Peyer's patch (tissue), 4 donors: Measurements from ENCODE around the gene MYCBPAP. TPM values are rescaled to one million over a fixed set of nuclear protein-coding genes. Genes with fewer than 3 reads are reported as not detected.
"Not testable (repeated sequence)": the region's sequence is repeated elsewhere in the genome, so short reads cannot be mapped to it uniquely, and the experiment has no call there.

Experiments
- DNase-seq, 3 donors: peaks; one replicate each; pipeline ENCODE4 v3.0.0-alpha.2; 2017 to 2019
- H3K27ac ChIP-seq, 4 donors: fragments of 200-600 bp; sonication (generic); one replicate each; pipeline ENCODE4 v1.5.1; 2016 to 2019
- H3K27me3 ChIP-seq, 2 donors: fragments of 200-600 bp; sonication (generic); one replicate each; pipeline ENCODE4 v1.5.1; 2019
- H3K36me3 ChIP-seq, 3 donors: fragments of 200-600 bp; sonication (generic); one replicate each; pipeline ENCODE4 v1.5.1; 2016 to 2019
- H3K4me1 ChIP-seq, 4 donors: fragments of 200-600 bp; sonication (generic); one replicate each; pipeline ENCODE4 v1.5.1; 2016 to 2019
- H3K4me3 ChIP-seq, 4 donors: fragments of 200-600 bp; sonication (generic); 1 replicate in 3 of 4; 2 replicates in 1 of 4; pipeline ENCODE4 v1.5.1; 2016 to 2019; ENCODE audit warnings: mild to moderate bottlenecking in 1 of 4
- H3K9me3 ChIP-seq, 4 donors: fragments of 200-600 bp; sonication (generic); one replicate each; pipeline ENCODE4 v1.5.1; 2016 to 2019; ENCODE audit warnings: mild to moderate bottlenecking in 1 of 4
- CTCF ChIP-seq, 6 experiments: fragments of 450-650 bp in 4 of 6; fragments of 200-600 bp in 2 of 6; sonication (generic) in 1 of 6; IDR thresholded peaks; one replicate each; pipeline ENCODE4 v1.5.1; 2017 to 2019; ENCODE audit warnings: antibody characterized with exemption in 6 of 6, mild to moderate bottlenecking in 3 of 6, moderate library complexity in 1 of 6
- POLR2A ChIP-seq, 2 donors: fragments of 450-650 bp; IDR thresholded peaks; one replicate each; pipeline ENCODE4 v1.5.1; 2017; ENCODE audit warnings: antibody characterized with exemption in 2 of 2, mild to moderate bottlenecking in 2 of 2, moderate library complexity in 2 of 2
- total RNA-seq, 4 donors: library from RNA; depleted of rRNA; stranded (reverse); fragments of >200 nt; gene quantifications; one replicate each; pipeline ENCODE4 v1.1.0, GENCODE V29; 2016

Gene MYCBPAP
- total RNA-seq, 4 donors from 2014 or later, result 0.53 to 1.1 TPM; not detected in 2

- H3K27ac ChIP-seq, result no peak overlapping the region
- peak overlapping the region; percentile 3 to 39 (median 25) for H3K4me3 ChIP-seq
- H3K36me3 ChIP-seq, result peaks cover 0 to 28% (median 0%) of the 10 kb centered on the region in 3 donors
Observed at GRCh38 chr17:50469208-50469605, 39.0 kb upstream of the MYCBPAP start.

GRCh38 chr17:50469671-50470305 lies 38.5 kb upstream of the MYCBPAP start:
- Histone ChIP-seq H3K27me3 (peaks cover 0 to 4% of the 10 kb centered on the region in 2 donors), H3K4me3 (no peak overlapping the region), H3K36me3 (peaks cover 0 to 28% (median 0%) of the 10 kb centered on the region in 3 donors), H3K4me1 (peaks cover 4 to 33% (median 8%) of the 10 kb centered on the region in 4 donors), H3K9me3 (no peaks in the 10 kb centered on the region), H3K27ac (no peak overlapping the region)
- TF ChIP-seq POLR2A (IDR thresholded peaks at IDR 0.05) (no peak), CTCF (IDR thresholded peaks at IDR 0.05) (no peak)
- no peak for DNase-seq

More at GRCh38 chr17:50469208-50469605, 39.0 kb upstream of the MYCBPAP start:
- no peak for DNase-seq
- peaks cover 0 to 4% of the 10 kb centered on the region in 2 donors for H3K27me3 ChIP-seq
- no peaks in the 10 kb centered on the region for H3K9me3 ChIP-seq
- peaks cover 4 to 33% (median 8%) of the 10 kb centered on the region in 4 donors for H3K4me1 ChIP-seq
- no peak for TF ChIP-seq POLR2A (IDR thresholded peaks at IDR 0.05)
- TF ChIP-seq CTCF (IDR thresholded peaks at IDR 0.05), result no peak

- Histone ChIP-seq H3K36me3 (peaks cover 0 to 28% (median 0%) of the 10 kb centered on the region in 3 donors), H3K27ac (no peak overlapping the region), H3K4me1 (peaks cover 4 to 30% (median 8%) of the 10 kb centered on the region in 4 donors), H3K27me3 (peaks cover 0 to 4% of the 10 kb centered on the region in 2 donors), H3K4me3 (no peak overlapping the region), H3K9me3 (no peaks in the 10 kb centered on the region)
- DNase-seq, result peak in 2 of 3 donors; percentile 61 to 68
- TF ChIP-seq CTCF (IDR thresholded peaks at IDR 0.05) (no peak), POLR2A (IDR thresholded peaks at IDR 0.05) (no peak)
Observed at GRCh38 chr17:50470426-50470825, 37.8 kb upstream of the MYCBPAP start.

- H3K36me3 ChIP-seq, result peaks cover 0 to 28% (median 0%) of the 10 kb centered on the region in 3 donors
- no peak overlapping the region for H3K4me3 ChIP-seq
- TF ChIP-seq CTCF (IDR thresholded peaks at IDR 0.05), result no peak
- TF ChIP-seq POLR2A (IDR thresholded peaks at IDR 0.05), result no peak
- H3K27me3 ChIP-seq, result peaks cover 0 to 4% of the 10 kb centered on the region in 2 donors
- DNase-seq, result no peak
- no peaks in the 10 kb centered on the region for H3K9me3 ChIP-seq
- H3K27ac ChIP-seq, result no peak overlapping the region
- H3K4me1 ChIP-seq, result peaks cover 4 to 27% (median 8%) of the 10 kb centered on the region in 4 donors
Observed at GRCh38 chr17:50471009-50471905, 37.0 kb upstream of the MYCBPAP start.

- no peaks in the 10 kb centered on the region for H3K9me3 ChIP-seq
- H3K4me3 ChIP-seq, result no peak overlapping the region
- peaks cover 4 to 20% (median 8%) of the 10 kb centered on the region in 4 donors for H3K4me1 ChIP-seq
- H3K27me3 ChIP-seq, result peaks cover 0 to 4% of the 10 kb centered on the region in 2 donors
- DNase-seq, result no peak
- H3K27ac ChIP-seq, result no peak overlapping the region
- no peak for TF ChIP-seq CTCF (IDR thresholded peaks at IDR 0.05)
- TF ChIP-seq POLR2A (IDR thresholded peaks at IDR 0.05), result no peak
- peaks cover 0 to 28% (median 0%) of the 10 kb centered on the region in 3 donors for H3K36me3 ChIP-seq
Observed at GRCh38 chr17:50472286-50472685, 36.0 kb upstream of the MYCBPAP start.

GRCh38 chr17:50472761-50473161 lies 35.5 kb upstream of the MYCBPAP start:
- DNase-seq, H3K4me3 ChIP-seq, H3K27me3 ChIP-seq, H3K27ac ChIP-seq, H3K9me3 ChIP-seq: not testable (repeated sequence)
- H3K4me1 ChIP-seq, result peaks cover 4 to 21% (median 8%) of the 10 kb centered on the region in 4 donors
- H3K36me3 ChIP-seq, result peaks cover 0 to 28% (median 0%) of the 10 kb centered on the region in 3 donors
